ENCODE measurements around the gene ZNF148.
A peak's percentile ranks its signal among the peaks of the same experiment; 100 is the strongest.

The ZNF148 gene

DNA sequence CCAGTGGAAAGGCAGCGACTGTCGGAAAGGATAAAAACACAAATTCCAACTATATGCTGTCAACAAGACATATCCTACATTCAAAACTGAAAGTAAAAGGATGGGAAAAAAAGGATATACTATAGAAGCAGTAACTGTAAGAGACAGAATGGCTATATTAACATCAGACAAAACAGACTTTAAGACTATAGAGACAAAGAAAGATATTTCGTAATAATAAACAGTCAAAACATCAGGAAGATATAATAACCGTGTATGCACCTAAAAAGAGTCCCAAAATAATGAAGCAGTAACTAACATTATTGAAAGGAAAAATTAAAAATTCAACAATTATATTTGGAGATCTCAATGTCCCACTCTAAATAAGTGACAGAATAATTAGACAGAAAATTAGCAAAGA, 48.2 kb downstream of the ZNF148 start:
- DNase-seq, result no peak

DNA sequence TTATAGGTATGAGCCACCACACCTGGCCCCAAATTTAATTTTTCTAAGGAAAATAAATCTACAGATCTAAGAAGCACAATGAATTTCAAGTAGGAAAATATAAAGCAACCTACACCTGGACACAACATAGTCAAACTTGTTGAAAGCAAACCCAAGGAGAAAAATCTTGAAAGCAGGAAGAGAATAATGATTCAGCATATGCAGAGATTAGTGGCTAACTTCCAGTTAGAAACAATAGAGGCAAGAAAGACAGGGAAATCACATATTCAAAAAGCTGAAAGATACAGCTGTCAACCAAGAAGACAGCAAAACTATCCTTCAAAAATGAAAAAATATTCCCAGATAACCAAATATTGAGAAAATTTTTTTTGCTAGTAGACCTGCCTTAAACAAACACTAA, 49.4 kb downstream of the ZNF148 start:
- DNase-seq, result no peak

GRCh38 chr3:125324341-125324740, 50.8 kb downstream of the ZNF148 start:
- no peak for DNase-seq

DNA sequence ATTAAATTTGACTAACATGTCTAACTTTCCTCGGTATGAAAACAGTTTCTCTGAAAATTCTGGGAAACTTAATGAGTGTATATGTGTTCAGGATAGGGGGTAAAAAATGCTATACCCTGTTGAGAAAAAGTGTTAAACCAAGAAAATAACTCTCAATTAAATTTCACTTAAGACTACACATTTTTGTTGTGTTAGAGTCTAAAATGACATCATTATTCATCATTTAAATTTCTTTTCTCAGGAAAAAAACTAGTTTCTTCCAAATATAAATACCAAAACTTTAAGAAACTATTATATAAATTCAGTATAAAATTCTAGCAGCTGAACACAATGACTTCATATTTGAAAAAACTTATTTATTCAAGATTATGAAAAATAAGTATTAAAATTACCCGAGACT, 52.2 kb downstream of the ZNF148 start:
- DNase-seq, result no peak

DNA sequence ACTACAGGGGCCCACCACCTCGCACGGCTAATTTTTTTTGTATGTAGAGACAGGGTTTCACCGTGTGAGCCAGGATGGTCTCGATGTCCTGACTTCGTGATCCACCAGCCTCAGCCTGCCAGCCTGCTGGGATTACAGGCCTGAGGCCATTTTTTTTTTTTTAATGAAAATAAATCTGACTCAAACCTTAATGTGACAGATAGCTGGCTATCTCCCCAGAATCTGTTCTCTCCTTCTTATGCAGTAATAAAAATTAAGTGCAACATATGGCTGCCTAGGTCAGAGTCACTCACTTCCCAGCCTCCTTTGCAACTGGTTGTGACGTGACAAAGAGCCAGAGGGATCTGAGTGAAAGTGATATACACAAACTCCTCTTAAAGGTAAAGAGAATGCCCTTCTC, 53.0 kb downstream of the ZNF148 start:
- DNase-seq, result no peak

GRCh38 chr3:125319765-125320164, 55.4 kb downstream of the ZNF148 start:
- DNase-seq, result no peak

- DNase-seq, result no peak
Observed at GRCh38 chr3:125318871-125319270, 56.3 kb downstream of the ZNF148 start.

- DNase-seq, result no peak
Observed at GRCh38 chr3:125318167-125318865, 56.8 kb downstream of the ZNF148 start.

DNA sequence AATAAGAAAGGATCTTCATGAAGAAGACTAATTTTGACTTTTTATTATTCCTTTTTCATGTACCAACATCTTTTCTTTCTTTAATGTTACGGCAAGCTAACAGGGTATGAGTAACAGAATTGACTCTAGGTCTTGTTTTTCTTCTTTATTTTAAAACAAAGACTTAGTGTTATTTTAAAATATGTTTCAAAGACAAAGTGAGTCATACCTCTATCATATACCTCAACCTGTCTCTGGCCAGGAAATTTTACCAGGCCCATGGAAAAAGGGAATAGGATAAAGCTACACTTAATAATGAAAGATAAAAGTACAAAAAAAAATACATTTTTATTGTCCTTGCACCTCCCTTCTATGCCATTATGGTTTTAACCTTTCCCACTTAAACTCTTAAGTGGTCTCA, 57.4 kb downstream of the ZNF148 start:
- no peak for DNase-seq

- DNase-seq, result no peak
Observed at GRCh38 chr3:125316949-125317348, 58.2 kb downstream of the ZNF148 start.

GRCh38 chr3:125316246-125316645, 58.9 kb downstream of the ZNF148 start:
- no peak for DNase-seq

DNA sequence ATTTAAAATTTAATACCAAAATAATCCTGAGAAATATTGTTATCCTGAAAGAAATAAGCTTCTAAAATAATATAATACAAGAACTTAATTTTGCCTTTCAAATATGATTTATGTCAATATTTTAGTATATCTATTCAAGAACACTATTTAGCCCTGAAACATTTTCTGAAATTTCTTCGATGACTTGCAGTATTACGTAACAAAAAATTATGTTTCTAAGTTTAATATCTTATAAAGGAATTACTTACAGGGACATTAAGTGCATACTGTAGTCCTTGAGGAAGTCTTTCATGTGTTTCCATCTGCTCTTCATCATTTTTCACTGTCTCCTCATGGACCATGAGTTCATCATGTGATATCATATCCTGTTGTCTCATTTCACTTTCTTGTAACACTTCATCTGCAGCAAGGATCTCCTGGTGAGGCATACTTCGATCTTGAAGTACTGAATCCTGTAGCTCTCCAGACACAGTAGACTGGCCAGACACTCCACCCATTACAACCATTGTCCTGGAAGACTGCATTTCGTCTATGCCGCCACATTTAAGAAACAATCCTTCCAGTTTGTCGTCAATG, 62.0 kb downstream of the ZNF148 start:
- DNase-seq, result peak; percentile 30

DNA sequence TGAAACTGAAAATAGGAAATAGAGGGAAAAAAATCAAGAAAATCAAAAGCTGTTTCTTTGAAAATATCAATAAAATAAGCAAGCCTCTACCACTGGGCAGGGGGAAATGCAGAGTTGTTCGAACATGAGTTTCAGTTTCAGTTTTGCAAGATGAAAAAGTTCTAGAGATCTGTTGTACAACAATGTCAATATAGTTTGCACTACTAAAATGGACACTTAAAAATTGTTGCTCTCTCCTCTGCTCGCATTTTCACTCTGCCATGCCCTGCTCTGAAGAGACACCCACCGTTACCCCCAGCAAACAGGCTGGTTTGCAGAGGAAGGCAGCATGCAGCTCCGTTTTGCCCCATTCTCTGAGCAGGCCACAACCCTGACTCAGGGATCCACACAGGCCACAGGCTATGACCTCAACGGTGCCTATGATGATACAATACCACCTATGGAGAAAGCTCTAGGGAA, 64.5 kb downstream of the ZNF148 start:
- DNase-seq, result peak; percentile 49

DNA sequence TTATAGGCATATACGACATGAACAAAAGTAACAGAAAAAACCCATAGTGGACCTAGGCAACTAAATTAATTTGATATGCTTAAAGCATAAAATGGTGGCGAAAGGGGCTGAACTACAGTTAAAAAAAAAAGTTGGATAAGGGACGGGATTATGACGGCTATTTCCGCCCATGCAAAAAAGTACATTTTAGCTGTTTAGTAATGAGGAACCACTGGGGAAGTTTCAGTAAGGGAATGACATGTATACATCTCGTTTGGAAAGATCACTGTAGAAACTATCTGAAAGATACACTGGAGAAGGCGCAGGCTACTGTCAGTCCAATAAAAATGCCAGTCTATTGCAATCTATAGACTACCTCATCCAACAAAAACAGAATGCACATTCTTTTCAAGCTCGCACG, 65.6 kb downstream of the ZNF148 start:
- DNase-seq, result no peak

DNA sequence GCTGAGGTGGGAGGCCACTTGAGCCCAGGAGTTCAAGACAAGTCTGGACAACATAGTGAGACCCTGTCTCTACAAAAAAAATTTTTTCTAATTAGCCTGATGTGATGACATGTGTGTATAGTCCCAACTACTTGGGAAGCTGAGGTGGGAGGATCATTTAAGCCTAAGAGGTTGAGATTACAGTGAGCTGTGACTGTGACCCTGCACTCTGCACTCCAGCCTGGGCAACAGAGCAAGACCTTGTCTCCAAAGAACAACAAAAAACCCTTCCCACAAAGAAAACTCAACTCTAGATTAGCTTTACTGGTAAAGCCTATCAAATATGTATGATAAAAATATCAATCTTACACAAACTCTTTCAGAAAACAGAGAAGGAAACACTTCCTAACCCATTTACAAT, 68.5 kb downstream of the ZNF148 start:
- DNase-seq, result no peak

GRCh38 chr3:125302932-125303331, 72.2 kb downstream of the ZNF148 start:
- DNase-seq, result no peak

- no peak for DNase-seq
Observed at GRCh38 chr3:125300416-125300815, 74.7 kb downstream of the ZNF148 start.

GRCh38 chr3:125294411-125294810, 80.7 kb downstream of the ZNF148 start:
- no peak for DNase-seq

- DNase-seq, result no peak
Observed at GRCh38 chr3:125292015-125292414, 83.1 kb downstream of the ZNF148 start.

DNA sequence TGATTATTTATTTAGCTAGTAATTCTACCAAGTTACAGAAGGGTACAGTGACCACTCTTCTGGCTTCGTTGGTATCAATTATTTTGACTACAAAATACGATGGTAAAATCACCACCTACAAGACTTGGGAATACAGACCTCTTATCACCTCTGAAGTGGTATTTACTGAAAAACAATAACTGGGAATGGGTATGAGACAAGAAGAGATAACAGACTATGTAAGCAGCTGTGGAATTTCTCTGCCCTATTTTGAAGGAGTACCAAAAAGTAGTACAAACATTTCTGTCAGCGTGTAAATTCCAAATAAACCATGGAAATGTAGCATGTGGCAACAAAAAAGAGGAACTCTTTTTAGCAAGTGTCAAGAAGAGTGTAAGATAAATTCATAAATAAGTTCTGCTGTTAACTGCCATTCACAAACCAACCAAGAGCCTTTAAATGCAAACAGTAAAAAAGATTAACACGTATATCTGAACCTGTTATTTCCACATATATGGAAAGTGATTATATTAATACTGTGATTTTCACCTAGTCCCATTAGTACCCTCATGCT, 85.6 kb downstream of the ZNF148 start:
- DNase-seq, result no peak

DNA sequence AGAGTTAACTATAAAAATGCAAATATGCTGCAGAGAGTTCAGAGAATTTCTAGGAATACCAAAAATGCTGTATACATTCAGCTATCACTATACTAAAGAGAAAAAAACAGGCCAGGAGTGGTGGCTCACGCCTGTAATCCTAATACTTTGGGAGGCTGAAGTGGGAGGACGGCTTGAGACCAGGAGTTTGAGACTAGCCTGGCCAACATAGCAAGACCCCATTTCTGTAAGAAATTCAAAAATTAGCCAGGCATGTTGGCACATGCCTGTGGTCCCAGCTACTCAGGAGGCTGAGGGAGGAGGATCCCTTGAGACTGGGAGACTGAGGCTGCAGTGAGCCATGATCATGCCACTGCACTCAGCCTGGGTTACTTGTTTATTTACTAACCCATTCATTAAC, 87.9 kb downstream of the ZNF148 start:
- DNase-seq, result no peak

DNA sequence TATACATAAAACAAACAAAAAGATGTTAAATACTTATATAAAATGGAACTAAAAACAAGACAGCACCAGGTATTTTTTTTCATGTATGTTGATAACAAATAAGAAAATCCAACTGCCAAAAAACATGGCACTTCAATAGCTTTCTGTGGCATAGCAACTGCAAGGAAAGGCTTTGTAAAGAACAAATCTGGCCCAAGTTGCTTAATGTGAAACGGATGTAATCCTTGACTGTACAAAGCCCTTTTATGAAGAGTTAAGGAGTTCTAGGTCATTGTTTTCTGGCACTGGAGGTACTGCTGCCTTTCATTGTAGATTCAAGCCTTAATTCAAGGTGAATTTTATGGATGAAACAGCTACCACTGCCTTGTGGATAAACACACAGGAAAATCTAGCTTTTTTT, 93.7 kb downstream of the ZNF148 start:
- DNase-seq, result no peak

GRCh38 chr3:125280668-125281361, 94.3 kb downstream of the ZNF148 start:
- DNase-seq, result no peak

GRCh38 chr3:125278155-125278554, 97.0 kb downstream of the ZNF148 start:
- DNase-seq, result no peak
